ENCODE results near the gene GCNT2. TPM values are rescaled to one million over a fixed set of nuclear protein-coding genes. Genes with fewer than 3 reads are reported as not detected.

GCNT2 gene
- total RNA-seq, 4 donors from 2014 or later: 0.27 to 1.9 (median 0.81) TPM

- in situ Hi-C loops (cut with MboI; ENCODE audit: low sequenced_read_pairs in 4 of 4): no loop called here
- no peak for ATAC-seq
- Histone ChIP-seq H3K4me1 (no peaks in the 10 kb centered on the region), H3K4me3 (no peak overlapping the region), H3K27me3 (peaks cover 0 to 3% (median 0%) of the 10 kb centered on the region in 3 donors), H3K9me3 (no peaks in the 10 kb centered on the region), H3K27ac (no peak overlapping the region), H3K36me3 (no peaks in the 10 kb centered on the region)
- no peak for TF ChIP-seq POLR2A (IDR thresholded peaks at IDR 0.05)
- no peak for TF ChIP-seq CTCF (IDR thresholded peaks at IDR 0.05 in 4 of 5, conservative IDR thresholded peaks at IDR 0.05 in 1 of 5)
- intact Hi-C loops (cut with DNase I; ENCODE audit: low total_unique reads): no loop called here
- no peak for DNase-seq
These were observed 61.8 kb downstream of the GCNT2 start for GRCh38 chr6:10582774-10583508.

- Histone ChIP-seq H3K36me3 (no peaks in the 10 kb centered on the region), H3K4me3 (no peak overlapping the region), H3K27ac (no peak overlapping the region), H3K4me1 (no peaks in the 10 kb centered on the region), H3K9me3 (no peaks in the 10 kb centered on the region), H3K27me3 (peaks cover 0 to 3% (median 0%) of the 10 kb centered on the region in 3 donors)
- DNase-seq (no peak), ATAC-seq (no peak)
- in situ Hi-C loops (cut with MboI; ENCODE audit: low sequenced_read_pairs in 4 of 4): no loop called here
- intact Hi-C loops (cut with DNase I; ENCODE audit: low total_unique reads): no loop called here
- no peak for TF ChIP-seq POLR2A (IDR thresholded peaks at IDR 0.05)
- TF ChIP-seq CTCF (IDR thresholded peaks at IDR 0.05 in 4 of 5, conservative IDR thresholded peaks at IDR 0.05 in 1 of 5): no peak
These were observed 62.4 kb downstream of the GCNT2 start for GRCh38 chr6:10583509-10583901.

GRCh38 chr6:10584607-10585006, 63.5 kb downstream of the GCNT2 start:
- intact Hi-C loops (cut with DNase I; ENCODE audit: low total_unique reads): no loop called here
- ATAC-seq: no peak
- Histone ChIP-seq H3K27ac (no peak overlapping the region), H3K27me3 (peaks cover 0 to 3% (median 0%) of the 10 kb centered on the region in 3 donors), H3K4me1 (no peaks in the 10 kb centered on the region), H3K9me3 (no peaks in the 10 kb centered on the region), H3K36me3 (no peaks in the 10 kb centered on the region), H3K4me3 (no peak overlapping the region)
- DNase-seq: no peak
- no peak for TF ChIP-seq POLR2A (IDR thresholded peaks at IDR 0.05)
- TF ChIP-seq CTCF (IDR thresholded peaks at IDR 0.05 in 4 of 5, conservative IDR thresholded peaks at IDR 0.05 in 1 of 5): no peak
- in situ Hi-C loops (cut with MboI; ENCODE audit: low sequenced_read_pairs in 4 of 4): no loop called here

- H3K9me3 ChIP-seq: no peaks in the 10 kb centered on the region
- no peak overlapping the region for H3K4me3 ChIP-seq
- intact Hi-C loops (cut with DNase I; ENCODE audit: low total_unique reads): no loop called here
- no peak overlapping the region for H3K27ac ChIP-seq
- no peaks in the 10 kb centered on the region for H3K36me3 ChIP-seq
- ATAC-seq (no peak), DNase-seq (no peak)
- TF ChIP-seq CTCF (IDR thresholded peaks at IDR 0.05 in 4 of 5, conservative IDR thresholded peaks at IDR 0.05 in 1 of 5): no peak
- no peak for TF ChIP-seq POLR2A (IDR thresholded peaks at IDR 0.05)
- no peaks in the 10 kb centered on the region for H3K4me1 ChIP-seq
- in situ Hi-C loops (cut with MboI; ENCODE audit: low sequenced_read_pairs in 4 of 4): no loop called here
- peaks cover 0 to 3% (median 0%) of the 10 kb centered on the region in 3 donors for H3K27me3 ChIP-seq
These were observed 64.2 kb downstream of the GCNT2 start for GRCh38 chr6:10585209-10585845.

Measured in gastrocnemius medialis (tissue), 4 donors.